ENCODE data around the gene TM7SF3. TPM values are rescaled to one million over a fixed set of nuclear protein-coding genes. Genes with fewer than 3 reads are reported as not detected.

TM7SF3 gene, protein sequence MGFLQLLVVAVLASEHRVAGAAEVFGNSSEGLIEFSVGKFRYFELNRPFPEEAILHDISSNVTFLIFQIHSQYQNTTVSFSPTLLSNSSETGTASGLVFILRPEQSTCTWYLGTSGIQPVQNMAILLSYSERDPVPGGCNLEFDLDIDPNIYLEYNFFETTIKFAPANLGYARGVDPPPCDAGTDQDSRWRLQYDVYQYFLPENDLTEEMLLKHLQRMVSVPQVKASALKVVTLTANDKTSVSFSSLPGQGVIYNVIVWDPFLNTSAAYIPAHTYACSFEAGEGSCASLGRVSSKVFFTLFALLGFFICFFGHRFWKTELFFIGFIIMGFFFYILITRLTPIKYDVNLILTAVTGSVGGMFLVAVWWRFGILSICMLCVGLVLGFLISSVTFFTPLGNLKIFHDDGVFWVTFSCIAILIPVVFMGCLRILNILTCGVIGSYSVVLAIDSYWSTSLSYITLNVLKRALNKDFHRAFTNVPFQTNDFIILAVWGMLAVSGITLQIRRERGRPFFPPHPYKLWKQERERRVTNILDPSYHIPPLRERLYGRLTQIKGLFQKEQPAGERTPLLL
- 56.2 and 59.1 TPM in 2 replicates for total RNA-seq

GRCh38 chr12:27014085-27014858 is at the start of gene TM7SF3:
TM7SF3 (minus strand) TSS chr12:27014384; CDS start chr12:27014168, 216 bp downstream.

GRCh38 chr12:26937863-26938700 is 76.1 kb downstream of the TM7SF3 start, which contains the start of the genes FGFR1OP2 and INTS13:
FGFR1OP2 (plus strand) TSS chr12:26938470; CDS start chr12:26954159, 15,689 bp downstream.
INTS13 (minus strand) TSS chr12:26937981; CDS start chr12:26936803, 1,178 bp downstream.

Other genes starting within 250 kb of the TM7SF3 start
- 15.8 and 22.7 TPM in 2 replicates for gene ITPR2, start 181.2 kb downstream of the TM7SF3 start, total RNA-seq
- 28.9 and 39.6 TPM in 2 replicates for gene INTS13, start 76.4 kb downstream of the TM7SF3 start, total RNA-seq
- 45.2 and 53.1 TPM in 2 replicates for gene FGFR1OP2, start 75.9 kb downstream of the TM7SF3 start, total RNA-seq
- 95.7 and 105 TPM in 2 replicates for gene MED21, start 8.2 kb upstream of the TM7SF3 start, total RNA-seq
- not detected in 2 replicates for gene C12orf71, start 68.2 kb upstream of the TM7SF3 start, total RNA-seq
- gene STK38L, start 229.9 kb upstream of the TM7SF3 start, total RNA-seq = 57.1 and 68.1 TPM in 2 replicates